ENCODE measurements around the gene DDA1. TPM values are rescaled to one million over a fixed set of nuclear protein-coding genes. Genes with fewer than 3 reads are reported as not detected.

Gene DDA1
- total RNA-seq, 2 donors from 2014 or later = 30.0 to 39.7 TPM

DNA sequence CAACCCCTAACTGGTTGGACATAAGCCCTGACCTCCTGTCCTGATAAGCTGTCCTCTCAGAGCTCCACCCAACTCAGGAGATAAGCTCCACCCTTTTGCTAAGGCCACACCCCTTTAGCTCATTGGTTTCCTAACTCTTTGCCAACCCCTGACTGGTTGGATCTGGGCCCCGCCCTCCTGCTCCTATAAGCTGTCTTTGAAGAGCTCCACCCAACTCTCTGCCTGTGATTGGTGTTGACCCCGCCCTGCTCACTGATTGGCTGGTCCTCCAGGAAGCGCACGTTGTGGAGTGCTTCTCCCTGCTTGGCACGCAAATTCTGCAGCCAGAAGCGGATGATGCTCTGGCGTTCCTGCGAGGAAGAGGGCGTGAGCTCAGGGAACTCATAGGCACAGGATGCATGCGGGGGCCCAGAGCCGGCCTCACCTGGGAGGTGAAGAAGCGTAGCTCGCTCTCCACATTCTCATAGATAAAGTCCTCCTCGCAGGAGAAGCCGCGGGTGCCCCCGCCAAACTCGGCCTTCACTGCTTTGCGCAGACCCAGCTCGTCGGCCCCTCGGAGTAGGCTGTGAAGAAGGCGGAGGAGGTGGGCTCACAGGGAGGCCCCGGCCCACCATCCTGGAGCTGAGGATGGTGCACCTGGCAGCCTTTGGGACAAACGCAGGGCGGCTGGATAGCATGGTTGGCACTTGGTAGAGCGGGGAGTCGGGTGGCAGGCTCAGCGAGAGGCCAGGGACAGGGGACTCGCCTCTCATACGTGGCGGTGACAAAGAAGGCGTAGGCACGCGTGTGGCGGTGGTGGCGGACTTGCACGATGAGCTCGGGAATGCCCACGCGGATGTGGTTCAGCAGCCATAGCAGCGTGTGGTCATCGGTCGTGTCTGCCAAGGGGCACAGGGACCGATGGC lies 23.6 kb downstream of the DDA1 start:
- peak in 1 of 2 donors; percentile 4 for ATAC-seq
- peak overlapping the region in 1 of 2 donors; percentile 22 for H3K27ac Mint-ChIP-seq
- DNase-seq (ENCODE audit: low spot score in 2 of 2) = peak in 1 of 2 donors; percentile 47
- H3K9me3 Mint-ChIP-seq = no peaks in the 10 kb centered on the region
- peaks cover 4 to 5% of the 10 kb centered on the region in 2 donors for H3K36me3 Mint-ChIP-seq

DNA sequence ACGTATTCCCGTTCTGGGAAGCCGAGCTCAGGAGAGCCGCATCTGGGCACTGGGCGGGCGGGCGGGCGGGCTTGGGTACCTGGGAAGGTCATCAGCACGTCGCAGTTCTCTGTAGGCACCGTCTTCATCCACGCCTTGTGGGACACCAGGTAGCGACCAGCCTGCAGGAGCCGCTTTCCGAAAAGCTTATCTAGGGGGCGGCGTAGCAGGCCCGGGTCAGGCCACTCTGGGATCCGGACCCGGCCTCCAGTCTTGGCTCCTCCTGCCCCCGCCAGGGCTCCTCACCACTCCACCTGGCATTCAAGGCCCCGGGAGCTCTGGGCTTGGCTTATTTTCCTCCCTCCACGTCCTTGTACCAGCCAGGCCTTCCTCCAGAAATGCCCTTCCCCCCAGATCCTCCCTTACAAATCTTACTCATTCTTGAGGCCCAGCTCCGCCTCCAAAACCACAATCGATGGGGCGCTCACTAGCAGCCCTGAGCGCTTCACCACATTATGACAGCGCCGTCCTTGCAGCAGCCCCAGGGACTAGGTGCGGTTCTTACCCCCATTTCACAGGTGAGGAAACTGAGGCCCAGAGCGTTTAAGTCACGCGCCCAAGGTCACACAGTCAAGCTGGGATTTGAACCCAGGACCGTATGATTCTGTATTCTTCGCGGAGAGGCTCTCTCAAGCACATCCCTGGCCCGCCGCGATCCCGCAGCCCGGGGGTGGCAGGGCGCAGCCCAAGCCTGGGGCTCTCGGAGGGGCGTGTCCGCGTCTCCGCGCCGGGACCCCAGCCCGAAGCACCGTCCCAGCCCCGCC lies 24.4 kb downstream of the DDA1 start:
- DNase-seq (ENCODE audit: low spot score in 2 of 2) (peak in 1 of 2 donors; percentile 77), ATAC-seq (peak; percentile 45 to 60)
- no peaks in the 10 kb centered on the region for H3K9me3 Mint-ChIP-seq
- peak overlapping the region in 1 of 2 donors; percentile 66 for H3K27ac Mint-ChIP-seq
- peaks cover 4 to 5% of the 10 kb centered on the region in 2 donors for H3K36me3 Mint-ChIP-seq

DNA sequence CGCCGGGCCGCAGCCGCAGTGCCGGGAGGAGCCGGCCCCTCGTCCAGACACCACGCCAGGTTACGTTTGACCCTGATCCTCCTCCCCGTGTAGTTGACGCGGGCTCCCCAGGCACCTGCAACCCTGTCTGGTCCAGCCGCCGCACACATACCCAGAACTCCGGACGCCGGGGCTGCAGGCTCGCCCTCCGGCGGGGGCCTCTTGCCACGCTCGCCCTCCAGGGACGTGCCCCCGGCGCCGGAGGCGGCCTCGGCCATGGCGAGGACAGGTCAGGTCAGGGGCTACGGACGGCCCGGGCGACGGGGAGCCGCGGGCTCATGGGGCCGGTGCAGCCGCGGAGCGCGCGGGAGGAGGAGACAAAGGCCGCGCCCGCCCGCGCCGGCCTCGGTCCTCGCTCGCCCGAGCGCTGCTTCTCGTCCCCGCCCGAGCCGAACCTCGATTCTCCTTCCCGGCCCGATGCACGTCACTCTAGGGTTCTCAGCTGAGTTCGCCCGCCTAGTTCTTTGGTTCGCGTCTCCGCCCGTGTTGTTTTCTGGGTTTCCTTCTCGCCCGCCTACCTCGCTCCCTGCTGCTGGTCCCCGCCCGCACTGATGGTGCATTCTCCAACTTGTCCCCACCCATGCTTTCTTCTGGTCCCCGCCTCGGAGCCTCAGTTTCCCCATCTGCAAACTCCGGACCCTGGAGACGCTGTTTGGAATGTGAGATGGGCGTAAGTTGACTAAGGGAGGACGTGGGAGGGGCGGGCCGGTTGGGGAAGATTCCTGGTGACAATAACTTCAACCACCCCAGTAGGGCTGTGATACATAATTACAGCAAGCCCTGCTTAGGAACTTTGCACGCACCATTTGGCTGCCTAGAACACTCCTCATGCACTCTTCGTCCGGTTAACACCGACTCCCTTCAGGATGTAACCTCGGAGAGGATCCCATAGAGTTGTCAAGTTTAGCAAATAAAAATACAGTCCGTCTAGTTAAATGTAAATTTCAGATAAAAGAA lies 25.3 kb downstream of the DDA1 start, which contains the start of gene ANO8:
Gene ANO8 (minus strand): TSS at position 442 of the 996 bp plus-strand sequence. CDS start 185 bp downstream, at position 257.
- H3K9me3 Mint-ChIP-seq = no peaks in the 10 kb centered on the region
- peaks cover 4 to 5% of the 10 kb centered on the region in 2 donors for H3K36me3 Mint-ChIP-seq
- DNase-seq (ENCODE audit: low spot score in 2 of 2) (peak in 1 of 2 donors; percentile 96), ATAC-seq (peak in 1 of 2 donors; percentile 63)
- peak within 1 kb of the TSS in 1 of 2 donors; percentile 84 for H3K27ac Mint-ChIP-seq

DNA sequence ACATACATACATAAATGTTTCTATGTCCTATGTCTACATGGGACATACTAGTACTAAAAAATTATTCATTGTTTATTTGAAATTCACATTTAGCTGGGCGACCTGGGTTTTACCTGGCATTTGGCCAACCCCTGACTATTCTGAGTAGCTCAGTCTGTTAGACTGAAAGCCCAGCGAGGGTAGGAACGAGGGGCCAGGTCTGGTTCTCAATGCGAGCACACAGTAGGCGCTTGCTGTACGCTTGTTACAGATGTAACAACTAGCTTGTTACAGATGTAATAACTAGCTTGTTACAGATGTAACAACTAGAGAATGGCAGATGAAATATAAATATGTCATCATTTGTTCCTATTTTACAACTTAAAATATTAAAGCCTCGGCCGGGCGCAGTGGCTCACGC lies 26.2 kb downstream of the DDA1 start:
- no peak overlapping the region for H3K27ac Mint-ChIP-seq
- no peak for DNase-seq (ENCODE audit: low spot score in 2 of 2)
- no peak for ATAC-seq
- no peaks in the 10 kb centered on the region for H3K9me3 Mint-ChIP-seq
- H3K36me3 Mint-ChIP-seq = peaks cover 4 to 5% of the 10 kb centered on the region in 2 donors

DNA sequence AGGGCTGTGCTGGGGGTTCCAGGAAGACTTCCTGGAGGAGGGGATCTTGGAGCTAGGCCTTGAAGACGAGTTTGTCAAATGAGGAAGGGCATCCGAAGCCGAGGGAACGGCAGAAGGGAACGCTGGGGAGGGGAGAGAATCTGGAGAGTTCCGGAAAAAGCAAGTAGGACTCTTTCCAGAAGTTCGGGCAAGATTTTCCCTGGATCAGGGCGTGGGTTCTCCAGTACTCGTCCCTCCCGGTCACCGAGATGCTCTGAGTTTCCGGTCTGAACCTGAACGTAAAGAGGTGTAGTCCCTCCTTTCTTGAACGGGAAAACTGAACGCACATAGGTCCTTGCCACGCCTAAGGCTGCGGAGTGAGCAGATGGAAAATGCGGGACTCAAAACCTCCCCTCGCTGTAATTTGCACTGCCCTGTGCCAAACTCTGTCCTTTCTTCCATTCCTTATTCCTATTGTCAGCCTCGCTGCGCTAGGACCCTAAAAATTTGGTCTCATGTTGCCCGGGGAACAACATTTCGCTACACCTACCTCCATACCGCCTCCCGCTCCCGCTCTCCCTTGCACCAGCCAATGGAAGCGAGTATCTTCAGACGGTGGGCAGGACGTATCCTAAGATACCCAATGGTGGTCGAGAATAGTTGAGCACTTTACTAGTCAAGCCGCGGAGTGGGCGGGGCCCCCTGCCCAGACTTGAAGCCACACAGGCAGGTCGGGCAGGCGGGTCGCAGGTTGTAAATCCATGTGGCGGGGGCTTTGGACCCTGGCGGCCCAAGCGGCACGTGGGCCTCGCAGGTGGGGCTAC lies 27.7 kb downstream of the DDA1 start, which contains the start of gene GTPBP3:
Gene GTPBP3 (plus strand): TSS at position 682 of the 803 bp plus-strand sequence. CDS start 59 bp downstream, at position 741.
- Mint-ChIP-seq H3K9me3 (no peaks in the 10 kb centered on the region), H3K27ac (peak within 1 kb of the TSS; percentile 49 to 77), H3K36me3 (peaks cover 4 to 5% of the 10 kb centered on the region in 2 donors)
- ATAC-seq = peak; percentile 87 to 92
- DNase-seq (ENCODE audit: low spot score in 2 of 2) = peak; percentile 91 to 96

DNA sequence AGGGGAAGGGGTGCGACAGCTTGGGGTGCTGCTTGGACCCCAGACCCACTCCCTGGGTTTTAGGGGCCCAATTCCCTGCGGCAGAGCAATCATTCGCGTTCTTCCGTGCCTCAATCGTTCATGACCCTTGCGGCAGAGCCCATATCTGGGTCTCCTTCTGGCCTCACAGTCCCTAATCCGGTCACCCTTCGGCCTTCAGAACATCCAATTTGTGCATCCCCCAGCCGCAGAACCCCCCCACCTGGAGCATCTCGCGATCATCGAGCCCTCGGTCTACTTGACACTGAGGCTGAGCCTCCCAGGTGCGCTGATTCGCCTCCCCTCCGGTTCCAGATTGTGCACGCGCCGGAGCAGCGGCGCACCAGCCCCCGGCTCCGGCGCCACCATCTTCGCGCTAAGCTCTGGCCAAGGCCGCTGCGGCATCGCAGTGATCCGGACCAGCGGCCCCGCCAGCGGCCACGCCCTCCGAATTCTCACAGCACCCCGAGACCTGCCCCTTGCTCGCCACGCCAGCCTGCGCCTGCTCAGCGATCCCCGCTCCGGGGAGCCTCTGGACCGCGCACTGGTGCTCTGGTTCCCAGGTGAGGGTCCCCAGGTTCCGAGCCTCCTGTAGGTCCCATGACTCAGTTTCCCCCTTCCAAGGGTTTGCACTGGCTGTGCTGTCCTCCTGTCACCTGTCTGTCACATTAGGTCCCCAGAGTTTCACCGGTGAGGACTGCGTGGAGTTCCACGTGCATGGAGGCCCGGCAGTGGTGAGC lies 28.5 kb downstream of the DDA1 start:
- DNase-seq (ENCODE audit: low spot score in 2 of 2) = peak in 1 of 2 donors; percentile 51
- ATAC-seq = peak; percentile 4 to 10
- H3K27ac Mint-ChIP-seq = peak overlapping the region; percentile 49 to 51
- no peaks in the 10 kb centered on the region for H3K9me3 Mint-ChIP-seq
- peaks cover 2 to 4% of the 10 kb centered on the region in 2 donors for H3K36me3 Mint-ChIP-seq

DNA sequence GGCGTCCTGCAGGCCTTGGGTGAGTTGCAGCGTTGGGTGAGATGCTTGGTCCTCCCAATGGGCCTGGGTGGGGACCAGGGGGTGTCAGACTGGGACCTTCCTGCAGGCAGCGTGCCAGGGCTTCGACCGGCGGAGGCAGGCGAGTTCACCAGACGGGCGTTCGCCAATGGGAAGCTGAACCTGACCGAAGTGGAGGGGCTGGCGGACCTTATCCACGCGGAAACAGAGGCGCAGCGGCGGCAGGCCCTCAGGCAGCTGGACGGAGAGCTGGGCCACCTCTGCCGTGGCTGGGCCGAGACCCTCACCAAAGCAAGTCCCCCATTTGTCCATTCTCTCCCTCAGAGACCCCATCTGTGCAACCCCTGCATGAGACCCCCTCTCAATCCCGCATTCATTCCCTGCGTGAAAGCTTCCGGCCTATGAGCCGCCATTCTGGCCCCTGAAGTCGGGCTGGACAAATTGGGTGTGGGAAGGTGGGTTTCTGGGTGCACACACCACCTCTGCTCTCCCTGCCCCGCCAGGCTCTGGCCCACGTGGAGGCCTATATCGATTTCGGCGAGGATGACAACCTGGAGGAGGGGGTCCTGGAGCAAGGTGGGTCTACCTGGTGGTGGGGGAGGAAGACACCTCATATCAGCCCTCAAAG lies 29.2 kb downstream of the DDA1 start:
- H3K36me3 Mint-ChIP-seq = peaks cover 0 to 4% of the 10 kb centered on the region in 2 donors
- peak overlapping the region in 1 of 2 donors; percentile 49 for H3K27ac Mint-ChIP-seq
- no peak for DNase-seq (ENCODE audit: low spot score in 2 of 2)
- H3K9me3 Mint-ChIP-seq = no peaks in the 10 kb centered on the region
- no peak for ATAC-seq

DNA sequence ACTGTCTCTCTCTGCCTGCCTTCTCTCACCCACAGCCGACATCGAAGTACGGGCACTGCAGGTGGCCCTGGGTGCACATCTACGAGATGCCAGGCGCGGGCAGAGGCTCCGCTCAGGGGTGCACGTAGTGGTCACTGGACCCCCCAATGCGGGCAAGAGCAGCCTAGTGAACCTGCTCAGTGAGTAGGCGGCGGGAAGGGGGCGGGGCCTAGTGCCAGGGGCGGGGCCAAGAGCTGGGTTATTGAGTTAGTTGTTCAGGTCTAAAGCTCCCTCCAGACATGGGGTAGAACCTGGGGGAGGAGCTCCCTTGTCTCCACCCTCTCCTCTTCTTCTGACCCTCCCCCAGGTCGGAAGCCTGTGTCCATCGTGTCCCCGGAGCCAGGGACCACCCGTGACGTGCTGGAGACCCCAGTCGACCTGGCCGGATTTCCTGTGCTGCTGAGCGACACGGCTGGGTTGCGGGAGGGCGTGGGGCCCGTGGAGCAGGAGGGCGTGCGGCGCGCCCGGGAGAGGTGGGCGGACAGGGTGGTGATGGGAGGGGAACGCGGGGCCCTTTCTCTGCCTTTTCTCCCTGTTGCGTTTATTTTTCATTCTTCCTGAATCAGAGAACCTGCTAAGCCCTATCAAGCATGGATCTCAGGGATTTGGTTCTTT lies 29.9 kb downstream of the DDA1 start:
- ATAC-seq (no peak), DNase-seq (ENCODE audit: low spot score in 2 of 2) (peak in 1 of 2 donors; percentile 56)
- H3K9me3 Mint-ChIP-seq = no peaks in the 10 kb centered on the region
- no peak overlapping the region for H3K27ac Mint-ChIP-seq
- peaks cover 0 to 4% of the 10 kb centered on the region in 2 donors for H3K36me3 Mint-ChIP-seq

DNA sequence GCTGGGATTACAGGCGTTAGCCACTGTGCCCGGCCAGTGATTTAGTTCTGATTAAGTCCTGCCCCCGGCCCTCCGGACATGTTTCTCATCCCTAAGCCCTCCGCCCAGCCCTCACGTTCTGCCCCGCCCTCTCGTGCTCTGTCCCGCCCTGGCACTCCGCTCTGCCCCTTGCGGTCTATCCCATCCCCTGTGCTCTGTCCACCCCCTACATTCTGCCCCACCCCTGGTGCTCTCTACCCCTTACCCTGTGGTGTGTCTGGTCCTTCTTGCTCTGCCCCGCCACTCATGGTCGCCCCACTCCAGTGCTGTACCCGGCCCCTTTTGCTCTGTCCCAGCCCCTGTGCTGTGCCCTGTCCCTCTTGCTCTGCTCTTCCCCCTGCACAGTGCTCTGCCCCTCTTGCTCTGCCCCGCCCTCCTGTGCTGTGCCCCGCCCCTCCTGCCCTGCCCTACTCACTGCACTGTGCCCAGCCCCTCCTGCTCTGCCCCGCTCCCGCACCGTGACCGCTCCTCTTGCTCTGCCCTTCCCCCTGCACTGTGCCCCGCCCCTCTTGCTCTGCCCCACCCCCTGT lies 31.0 kb downstream of the DDA1 start:
- H3K36me3 Mint-ChIP-seq = peaks cover 0 to 4% of the 10 kb centered on the region in 2 donors
- H3K9me3 Mint-ChIP-seq = no peaks in the 10 kb centered on the region
- H3K27ac Mint-ChIP-seq = no peak overlapping the region
- DNase-seq (ENCODE audit: low spot score in 2 of 2) (no peak), ATAC-seq (no peak)

DNA sequence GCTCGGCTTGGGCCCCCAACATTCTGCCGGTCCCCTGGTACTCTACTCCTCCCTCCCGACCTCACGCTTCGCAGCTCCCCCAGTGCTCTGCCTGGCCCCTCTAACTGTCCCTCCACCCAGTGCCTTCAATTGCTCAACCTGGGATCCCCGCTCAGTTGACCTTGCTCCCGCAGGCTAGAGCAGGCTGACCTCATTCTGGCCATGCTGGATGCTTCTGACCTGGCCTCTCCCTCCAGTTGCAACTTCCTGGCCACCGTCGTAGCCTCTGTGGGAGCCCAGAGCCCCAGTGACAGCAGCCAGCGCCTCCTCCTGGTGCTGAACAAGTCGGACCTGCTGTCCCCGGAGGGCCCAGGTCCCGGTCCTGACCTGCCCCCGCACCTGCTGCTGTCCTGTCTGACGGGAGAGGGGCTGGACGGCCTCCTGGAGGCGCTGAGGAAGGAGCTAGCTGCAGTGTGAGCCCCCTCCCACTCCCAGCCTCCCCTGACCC lies 31.6 kb downstream of the DDA1 start:
- no peak for DNase-seq (ENCODE audit: low spot score in 2 of 2)
- H3K27ac Mint-ChIP-seq = no peak overlapping the region
- peaks cover 0 to 4% of the 10 kb centered on the region in 2 donors for H3K36me3 Mint-ChIP-seq
- H3K9me3 Mint-ChIP-seq = no peaks in the 10 kb centered on the region
- ATAC-seq = no peak

DNA sequence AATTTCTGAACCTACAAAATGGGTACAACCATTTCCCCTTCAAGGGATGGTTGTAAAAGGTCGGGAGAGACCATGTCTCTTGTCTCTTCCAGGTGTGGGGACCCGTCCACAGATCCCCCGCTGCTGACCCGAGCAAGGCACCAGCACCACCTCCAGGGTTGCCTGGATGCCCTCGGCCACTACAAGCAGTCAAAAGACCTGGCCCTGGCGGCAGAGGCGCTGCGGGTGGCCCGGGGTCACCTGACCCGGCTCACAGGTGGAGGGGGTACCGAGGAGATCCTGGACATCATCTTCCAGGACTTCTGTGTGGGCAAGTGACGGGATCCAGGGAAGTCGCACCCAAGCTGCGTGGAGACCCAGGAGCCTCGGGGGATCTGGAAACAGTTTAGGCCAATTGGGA lies 32.0 kb downstream of the DDA1 start:
- ATAC-seq = no peak
- Mint-ChIP-seq H3K36me3 (peaks cover 0 to 4% of the 10 kb centered on the region in 2 donors), H3K9me3 (no peaks in the 10 kb centered on the region), H3K27ac (no peak overlapping the region)
- no peak for DNase-seq (ENCODE audit: low spot score in 2 of 2)

DNA sequence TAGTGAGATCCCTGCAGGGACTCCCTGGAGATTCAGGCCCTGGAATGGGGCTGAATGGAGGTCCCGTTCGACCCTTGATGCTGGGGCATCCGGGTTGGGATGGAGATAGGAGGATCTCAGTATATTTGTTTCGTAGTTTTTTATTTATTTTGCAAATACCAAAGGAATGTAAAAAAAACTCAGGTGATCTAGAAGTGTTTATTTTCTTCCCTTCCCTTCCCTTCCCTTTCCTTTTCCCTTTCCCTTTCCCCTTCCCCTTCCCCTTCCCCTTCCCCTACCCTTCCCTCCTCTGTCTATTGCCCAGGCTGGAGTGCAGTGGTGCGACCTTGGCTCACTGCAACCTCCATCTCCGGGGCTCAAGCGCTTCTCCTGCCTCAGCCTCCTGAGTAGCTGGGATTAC lies 32.5 kb downstream of the DDA1 start:
- DNase-seq (ENCODE audit: low spot score in 2 of 2) (no peak), ATAC-seq (no peak)
- H3K9me3 Mint-ChIP-seq = no peaks in the 10 kb centered on the region
- no peaks in the 10 kb centered on the region for H3K36me3 Mint-ChIP-seq
- H3K27ac Mint-ChIP-seq = no peak overlapping the region

DNA sequence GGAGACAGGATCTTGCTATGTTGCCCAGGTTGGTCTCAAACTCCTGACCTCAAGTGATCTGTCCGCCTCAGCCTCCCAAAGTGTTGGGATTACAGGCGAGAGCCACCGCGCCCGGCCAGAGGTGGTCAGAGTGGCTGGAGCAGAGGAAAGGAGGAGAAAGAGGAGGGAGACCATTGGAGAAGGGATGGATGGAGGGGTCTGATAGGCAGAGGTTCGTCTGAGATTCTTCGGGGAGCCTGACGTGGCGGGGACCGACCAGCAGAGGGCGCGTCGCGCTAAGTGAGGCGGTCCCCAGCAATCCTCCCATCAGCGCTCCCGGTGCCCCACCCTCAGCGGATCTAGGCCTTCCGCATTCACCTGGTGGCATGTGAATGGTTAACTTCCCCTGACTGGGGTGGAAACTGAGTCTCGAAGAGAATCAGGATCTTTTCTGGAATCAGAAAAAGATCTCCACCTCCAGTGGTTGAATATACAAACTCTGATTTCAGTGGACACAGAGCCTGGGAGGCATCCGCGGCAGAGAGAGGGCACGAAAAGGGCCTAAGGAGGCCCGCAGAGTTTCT lies 36.8 kb downstream of the DDA1 start:
- peak; percentile 97 to 99 for ATAC-seq
- DNase-seq (ENCODE audit: low spot score in 2 of 2) = peak; percentile 82 to 91
- no peaks in the 10 kb centered on the region for H3K36me3 Mint-ChIP-seq
- no peaks in the 10 kb centered on the region for H3K9me3 Mint-ChIP-seq
- H3K27ac Mint-ChIP-seq = peak overlapping the region in 1 of 2 donors; percentile 63

Data from activated naive CD4-positive, alpha-beta T cell treated with anti-CD3 and anti-CD28 coated beads, Interleukin-2, amount 50 U/mL, for 72 hours (primary cell).